Measurements from ENCODE around the gene ATPAF1.
"Not testable (repeated sequence)": the region's sequence is repeated elsewhere in the genome, so short reads cannot be mapped to it uniquely, and the experiment has no call there.

Gene ATPAF1

DNA sequence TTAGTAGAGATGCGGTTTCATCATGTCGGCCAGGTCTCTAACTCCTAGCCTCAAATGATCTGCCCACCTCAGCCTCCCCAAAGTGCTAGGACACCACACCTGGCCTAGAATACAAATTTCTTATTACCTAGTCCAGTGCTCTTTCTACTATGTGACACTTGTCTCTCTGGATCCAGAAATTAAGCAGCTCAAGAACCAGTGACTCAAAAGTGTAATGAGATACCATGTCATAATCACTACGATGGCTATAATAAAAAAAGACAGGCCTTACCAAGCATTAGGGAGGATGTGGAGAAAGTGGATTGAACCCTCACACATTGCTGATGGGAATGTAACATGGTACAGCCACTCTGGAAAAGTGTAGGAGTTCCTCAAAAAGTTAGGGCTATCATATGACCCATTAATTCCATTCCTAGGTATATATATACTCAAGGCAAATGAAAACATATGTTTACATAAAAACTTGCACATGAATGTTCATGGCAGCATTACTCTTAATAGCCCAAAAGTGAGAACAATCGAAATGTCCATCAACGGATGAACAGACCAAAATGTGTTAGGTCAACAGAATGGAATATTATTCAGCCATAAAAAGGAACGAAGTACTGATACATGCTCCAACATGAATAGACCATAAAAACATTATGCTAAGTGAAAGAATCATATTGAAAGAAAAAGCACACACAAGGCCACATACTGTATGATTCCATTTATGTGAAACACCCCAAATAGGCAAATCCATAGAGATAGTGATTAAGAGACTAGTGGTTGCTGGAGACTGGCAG lies 11.8 kb upstream of the ATPAF1 start:
- no peak for DNase-seq

DNA sequence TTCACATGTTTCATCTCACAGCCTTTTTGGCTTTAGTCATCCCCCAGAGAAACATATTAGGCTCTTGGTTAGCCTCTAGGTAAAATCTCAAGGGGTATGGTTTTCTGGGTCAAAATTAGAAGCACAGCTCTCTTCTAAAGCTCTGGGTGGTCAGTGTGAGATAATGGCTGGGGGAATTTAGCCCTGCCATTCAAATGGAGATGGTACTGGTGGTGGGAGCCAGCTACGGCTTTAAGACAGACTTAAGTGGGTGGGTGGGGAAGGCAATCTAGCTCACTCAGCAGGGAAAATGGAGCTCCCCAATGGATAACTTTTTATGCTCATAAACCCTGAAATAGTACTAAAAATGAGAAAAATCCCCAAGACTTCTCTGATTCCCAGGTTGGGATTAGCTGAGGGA lies 9.2 kb upstream of the ATPAF1 start:
- DNase-seq = no peak

DNA sequence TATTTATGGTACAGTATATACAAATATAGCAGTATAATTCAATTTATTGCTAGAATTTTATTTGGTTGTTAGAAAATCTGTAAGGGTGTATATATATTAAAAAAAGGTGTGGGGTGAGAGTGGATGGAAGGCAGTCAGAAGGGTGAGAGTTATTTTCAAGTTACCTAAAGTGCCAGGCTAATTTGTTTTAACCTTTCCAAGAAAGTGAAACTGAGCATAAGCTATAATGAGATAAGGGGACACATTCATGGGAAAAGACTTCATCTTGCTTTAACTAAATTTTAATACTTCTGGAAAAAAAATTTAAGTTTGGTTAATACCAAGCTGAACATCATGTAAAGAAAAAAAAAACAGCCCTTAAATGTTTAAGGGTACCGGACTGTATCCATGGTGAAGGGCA lies 8.4 kb upstream of the ATPAF1 start:
- DNase-seq = no peak

DNA sequence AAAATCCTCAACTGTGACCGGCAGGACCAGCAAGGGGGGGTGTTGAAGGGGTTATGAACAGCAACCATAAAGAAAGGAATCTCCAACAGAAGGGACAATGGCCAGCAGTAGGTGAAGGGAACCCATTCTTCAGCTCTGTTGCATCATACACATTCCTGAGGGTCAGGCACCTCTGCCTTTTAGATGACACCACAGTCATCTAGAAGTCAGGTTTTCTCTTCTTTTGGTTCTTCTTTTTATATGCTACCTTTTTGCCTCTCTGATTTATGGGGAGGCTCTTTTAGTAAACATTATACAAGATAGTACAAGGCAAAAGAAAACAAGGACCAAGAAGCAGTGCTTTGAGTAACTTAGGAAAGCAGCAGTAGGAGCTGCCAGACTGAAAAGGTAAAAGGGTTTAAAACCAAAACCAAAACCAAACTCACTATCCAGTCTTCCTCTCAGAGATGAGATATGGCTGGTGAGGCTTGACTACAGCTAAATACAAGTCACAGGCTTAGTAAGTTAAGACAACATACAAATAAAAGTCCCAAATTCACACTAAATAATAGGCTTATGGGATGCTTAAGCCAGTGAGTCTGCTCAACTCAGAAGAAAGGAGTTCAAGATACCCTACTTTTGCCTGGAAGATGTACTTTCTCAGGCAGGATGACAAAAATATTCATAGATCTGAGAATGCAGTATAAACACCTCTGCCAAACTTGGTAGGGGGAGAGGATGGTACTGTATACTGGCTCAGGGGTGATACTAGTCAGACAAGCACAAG lies 7.6 kb upstream of the ATPAF1 start:
- DNase-seq = no peak

DNA sequence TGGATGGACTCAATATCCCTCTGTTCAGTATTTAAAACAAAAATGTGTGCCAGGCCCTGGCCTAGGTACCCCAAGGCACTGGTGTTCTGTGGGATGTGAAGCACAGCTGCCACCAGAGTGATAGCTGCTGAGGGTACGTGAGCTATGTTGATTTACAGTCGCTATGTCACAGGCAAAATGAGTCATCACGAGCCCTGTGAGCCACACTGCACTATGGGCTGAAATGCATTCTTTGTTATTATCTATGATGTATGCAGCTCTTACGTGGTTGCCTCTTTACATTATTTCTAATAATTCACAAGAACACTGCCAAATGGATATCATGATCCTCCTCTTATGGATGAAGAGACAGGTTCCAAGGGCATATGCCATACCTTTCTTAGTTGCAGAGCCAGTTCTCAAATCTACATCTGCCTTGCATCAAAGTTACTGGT lies 5.6 kb upstream of the ATPAF1 start:
- peak; percentile 62 for DNase-seq

DNA sequence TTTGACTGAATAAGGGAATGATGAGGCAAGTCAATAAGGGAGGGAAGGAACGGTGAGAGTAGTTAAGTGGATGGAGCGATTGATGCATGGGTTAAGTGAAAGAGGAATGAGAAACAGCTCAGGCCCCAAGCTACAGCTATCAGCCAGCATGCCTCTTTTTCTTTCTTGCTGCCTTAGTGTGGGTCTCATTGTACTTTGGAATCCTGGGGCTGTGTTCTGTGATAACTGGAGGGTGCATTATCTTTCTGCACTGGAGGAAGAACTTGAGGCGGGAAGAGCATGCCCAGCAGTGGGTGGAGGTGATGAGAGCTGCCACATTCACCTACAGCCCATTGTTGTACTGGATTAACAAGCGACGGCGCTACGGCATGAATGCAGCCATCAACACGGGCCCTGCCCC lies 4.5 kb upstream of the ATPAF1 start:
- DNase-seq = no peak

DNA sequence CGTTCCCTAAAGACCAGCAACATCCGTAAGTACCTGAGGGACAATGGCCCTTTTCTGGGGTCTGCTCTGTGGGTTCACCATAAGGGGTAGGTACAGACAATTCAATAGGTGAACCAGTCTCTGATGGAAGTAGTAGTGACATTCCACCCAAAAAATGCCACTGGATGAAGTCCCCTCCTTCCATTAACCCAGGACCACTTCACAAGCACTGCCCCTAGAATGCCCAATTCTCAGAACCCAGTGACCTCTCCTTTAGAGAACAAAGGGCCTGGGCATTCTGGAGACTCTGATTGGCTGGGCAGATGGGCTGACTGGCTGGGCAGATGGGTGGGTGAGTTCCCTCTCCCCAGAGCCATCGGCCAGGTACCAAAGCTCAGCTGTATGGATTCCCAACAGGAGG lies 3.4 kb upstream of the ATPAF1 start, which contains the start of gene TEX38:
Gene TEX38 (plus strand): TSS at position 301 of the 400 bp plus-strand sequence. CDS start 81 bp downstream, at position 382.
- no peak for DNase-seq

DNA sequence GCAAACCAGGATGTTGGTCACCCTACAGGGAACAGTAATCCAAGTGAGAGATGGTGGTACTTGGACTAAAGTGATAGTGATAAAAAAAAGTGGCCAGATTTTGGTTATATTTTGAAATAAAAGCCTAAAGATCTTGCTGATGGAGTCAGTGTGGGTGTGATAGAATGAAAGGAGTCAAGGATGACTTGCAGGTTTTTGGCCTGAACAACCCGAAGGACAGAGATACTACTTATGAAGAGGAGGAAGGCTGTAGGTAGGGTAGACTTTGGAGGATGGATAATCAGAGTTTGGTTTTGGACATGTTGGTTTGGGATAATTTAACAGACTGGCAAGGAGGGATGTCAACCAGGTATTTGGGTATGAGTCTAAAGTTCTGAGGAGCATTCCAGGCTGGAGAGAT lies 2.0 kb upstream of the ATPAF1 start:
- DNase-seq = no peak

DNA sequence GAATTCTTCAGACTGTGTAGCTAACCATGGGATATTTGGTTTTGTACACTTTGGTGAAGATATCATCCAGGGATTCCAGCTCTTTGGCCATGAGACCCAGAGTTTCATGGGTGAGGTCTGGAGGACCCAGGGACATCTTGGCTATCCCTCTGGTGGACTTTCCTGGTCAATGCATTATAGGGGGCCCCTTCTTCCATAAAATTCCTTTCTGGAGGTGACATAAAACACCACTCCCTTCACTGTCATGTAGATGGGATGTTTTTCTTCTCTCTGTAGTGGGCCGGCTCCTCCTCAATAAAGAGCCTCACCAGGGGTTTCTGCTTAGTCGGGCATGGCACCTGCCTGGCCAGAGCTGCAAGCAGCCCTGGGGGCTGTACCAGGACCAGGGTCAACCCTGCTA lies 2.2 kb downstream of the ATPAF1 start:
- DNase-seq = no peak

DNA sequence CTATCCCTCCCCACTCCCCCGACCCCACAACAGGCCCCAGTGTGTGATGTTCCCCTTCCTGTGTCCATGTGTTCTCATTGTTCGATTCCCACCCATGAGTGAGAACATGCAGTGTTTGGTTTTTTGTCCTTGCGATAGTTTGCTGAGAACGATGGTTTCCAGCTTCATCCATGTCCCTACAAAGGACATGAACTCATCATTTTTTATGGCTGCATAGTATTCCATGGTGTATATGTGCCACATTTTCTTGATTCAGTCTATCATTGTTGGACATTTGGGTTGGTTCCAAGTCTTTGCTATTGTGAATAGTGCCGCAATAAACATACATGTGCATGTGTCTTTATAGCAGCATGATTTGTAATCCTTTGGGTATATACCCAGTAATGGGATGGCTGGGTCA lies 5.2 kb downstream of the ATPAF1 start:
- not testable (repeated sequence) for DNase-seq

DNA sequence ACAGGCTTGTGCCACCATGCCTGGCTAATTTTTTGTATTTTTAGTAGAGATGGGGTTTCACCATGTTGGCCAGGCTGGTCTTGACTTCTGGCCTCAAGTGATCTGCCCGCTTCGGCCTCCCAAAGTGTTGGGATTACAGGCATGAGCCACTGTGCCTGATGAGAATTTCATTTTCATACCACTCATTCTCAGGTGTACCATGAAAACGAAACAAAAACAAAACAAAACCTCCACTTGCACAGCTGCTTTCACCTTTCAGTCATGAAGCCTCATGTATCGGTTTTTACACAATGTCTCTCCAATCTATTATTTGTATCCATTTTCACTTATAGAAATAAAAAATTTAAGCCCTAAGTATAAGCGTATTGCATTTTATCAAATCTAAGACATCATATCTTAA lies 8.0 kb downstream of the ATPAF1 start:
- DNase-seq = not testable (repeated sequence)

DNA sequence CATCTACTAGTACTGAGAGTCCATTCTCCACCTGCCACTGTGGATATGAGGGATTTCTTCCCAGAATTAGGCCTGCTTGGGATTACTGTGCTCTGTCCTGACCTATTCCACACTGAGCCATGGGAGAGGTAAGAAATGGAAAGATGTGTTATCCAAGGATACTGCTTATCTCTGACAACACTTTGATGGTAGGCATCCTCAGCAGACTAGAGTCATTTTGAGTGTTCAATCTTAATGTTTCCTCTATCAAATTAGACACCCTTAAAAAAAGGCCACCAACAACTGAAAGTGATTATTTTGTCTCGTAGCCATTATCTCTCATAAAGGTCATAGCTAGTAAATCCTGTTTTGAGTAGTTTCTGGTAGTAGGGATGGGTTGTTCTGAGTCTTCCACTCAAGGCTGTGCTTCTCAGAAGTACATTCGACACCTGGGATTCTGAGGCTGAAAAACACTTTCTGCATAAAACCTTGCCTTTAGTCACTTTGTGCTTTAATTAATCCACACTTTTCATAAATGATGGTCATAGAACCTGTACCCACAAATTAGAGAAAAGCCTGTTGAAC lies 8.8 kb downstream of the ATPAF1 start:
- no peak for DNase-seq

DNA sequence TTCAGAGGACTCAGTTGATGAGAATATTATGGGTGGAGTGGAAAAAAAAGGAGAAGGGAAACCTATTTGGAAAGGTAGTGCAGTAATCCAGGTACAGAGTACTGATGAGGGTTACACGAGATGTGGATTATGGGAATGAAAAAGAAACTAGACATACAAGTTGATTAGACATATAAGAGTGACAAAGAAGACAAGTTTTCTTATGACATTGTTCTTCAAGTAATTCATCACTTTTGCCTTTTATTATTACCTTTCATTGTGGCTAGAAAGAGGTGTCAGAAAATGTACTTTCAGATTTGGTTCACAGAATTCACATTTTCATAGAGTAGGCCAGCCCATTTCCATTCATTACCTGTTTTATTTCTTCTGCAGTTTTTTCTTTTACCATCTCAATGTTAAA lies 10.4 kb downstream of the ATPAF1 start:
- DNase-seq = no peak

DNA sequence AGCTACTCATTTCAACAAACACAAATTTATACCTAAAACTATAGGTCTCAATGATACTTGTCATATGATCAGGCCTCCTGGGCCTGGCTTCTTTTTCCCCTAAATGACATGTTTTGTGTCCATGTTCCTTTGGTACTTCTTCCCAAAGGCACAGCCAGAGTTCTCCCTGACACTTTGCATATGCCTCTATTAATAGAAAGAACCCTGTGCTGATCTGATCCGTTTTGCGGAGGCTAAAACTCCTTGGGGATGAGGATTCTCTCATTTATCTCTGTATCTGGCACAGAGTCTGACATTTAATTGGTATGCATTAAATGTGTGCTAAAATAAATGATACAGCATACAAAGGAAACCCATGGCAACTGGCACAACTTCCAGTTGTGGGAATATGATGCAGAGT lies 11.5 kb downstream of the ATPAF1 start:
- no peak for DNase-seq

DNA sequence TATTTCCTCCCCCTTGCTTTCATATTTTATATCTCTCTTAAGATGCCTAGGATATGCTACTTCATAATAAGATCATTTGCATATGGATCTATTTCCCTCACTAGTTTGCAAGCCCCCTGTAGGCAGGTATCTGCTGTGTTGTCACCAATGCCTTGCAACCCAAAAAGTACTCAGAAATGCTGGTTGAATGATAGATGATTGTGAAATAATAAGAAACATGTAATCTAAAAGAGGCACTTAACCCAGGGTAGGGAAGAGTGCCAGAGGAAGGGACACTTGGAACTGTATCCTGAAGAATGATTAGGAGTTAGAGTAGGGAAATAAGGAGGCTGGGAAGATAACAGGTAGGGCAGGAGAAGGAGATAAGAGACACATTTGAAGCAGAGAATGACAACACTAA lies 12.3 kb downstream of the ATPAF1 start:
- DNase-seq = no peak

DNA sequence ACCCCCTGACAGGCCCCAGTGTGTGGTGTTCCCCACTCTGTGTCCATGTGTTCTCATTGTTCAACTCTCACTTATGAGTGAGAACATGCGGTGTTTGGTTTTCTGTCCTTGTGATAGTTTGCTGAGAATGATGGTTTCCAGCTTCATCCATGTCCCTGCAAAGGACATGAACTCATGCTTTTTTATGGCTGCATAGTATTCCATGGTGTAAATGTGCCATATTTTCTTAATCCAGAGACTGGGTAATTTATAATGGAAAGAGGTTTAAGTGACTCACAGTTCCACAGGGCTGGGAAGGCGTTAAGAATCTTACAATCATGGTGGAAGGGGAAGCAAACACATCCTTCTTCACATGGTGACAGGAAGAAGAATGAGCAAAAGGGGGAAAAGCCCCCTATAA lies 13.5 kb downstream of the ATPAF1 start:
- not testable (repeated sequence) for DNase-seq

DNA sequence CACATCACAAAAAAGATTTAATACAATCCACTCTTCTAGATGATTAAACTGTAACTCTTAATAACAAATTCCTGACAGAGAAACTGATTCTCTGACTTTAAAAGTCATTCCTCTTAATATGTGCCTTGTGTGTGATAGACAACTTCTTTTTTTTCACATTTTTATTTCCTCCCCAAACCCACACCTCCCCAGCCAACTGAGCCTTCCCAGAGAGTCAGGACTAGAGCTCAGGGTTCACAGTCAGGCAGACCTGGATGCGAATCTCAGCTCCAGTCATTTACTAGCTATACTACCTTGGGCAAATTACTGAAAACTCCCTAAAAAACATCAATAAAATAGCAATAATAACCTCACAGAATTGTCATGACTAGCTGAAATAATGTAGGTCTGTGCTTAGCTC lies 14.2 kb downstream of the ATPAF1 start:
- DNase-seq = no peak

DNA sequence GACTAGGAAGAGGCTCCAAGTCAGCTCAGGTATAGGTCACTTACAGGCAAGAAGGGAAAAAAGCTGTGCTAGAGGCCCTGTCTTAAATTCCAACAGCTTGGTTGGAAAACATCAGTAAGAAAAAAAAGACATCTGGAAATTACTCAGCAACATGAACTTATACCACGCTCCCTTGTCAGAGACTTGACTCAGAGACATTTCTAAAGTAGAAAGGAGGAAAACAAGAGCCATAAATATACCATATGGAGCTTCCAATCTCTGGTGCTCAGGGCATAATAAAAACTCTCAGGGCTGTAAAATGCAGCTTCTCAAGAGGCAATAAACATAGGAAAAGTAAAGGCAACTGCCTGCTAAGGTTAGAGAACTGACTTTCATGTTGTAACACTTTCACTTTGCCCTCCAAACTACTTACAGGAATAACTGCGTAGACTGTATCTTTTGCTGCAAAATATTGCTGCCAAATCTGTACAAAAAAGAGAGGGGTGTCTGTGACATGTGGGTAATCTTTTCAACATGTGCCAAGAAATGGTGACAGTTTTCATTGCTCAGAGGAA lies 14.7 kb downstream of the ATPAF1 start:
- DNase-seq = no peak

DNA sequence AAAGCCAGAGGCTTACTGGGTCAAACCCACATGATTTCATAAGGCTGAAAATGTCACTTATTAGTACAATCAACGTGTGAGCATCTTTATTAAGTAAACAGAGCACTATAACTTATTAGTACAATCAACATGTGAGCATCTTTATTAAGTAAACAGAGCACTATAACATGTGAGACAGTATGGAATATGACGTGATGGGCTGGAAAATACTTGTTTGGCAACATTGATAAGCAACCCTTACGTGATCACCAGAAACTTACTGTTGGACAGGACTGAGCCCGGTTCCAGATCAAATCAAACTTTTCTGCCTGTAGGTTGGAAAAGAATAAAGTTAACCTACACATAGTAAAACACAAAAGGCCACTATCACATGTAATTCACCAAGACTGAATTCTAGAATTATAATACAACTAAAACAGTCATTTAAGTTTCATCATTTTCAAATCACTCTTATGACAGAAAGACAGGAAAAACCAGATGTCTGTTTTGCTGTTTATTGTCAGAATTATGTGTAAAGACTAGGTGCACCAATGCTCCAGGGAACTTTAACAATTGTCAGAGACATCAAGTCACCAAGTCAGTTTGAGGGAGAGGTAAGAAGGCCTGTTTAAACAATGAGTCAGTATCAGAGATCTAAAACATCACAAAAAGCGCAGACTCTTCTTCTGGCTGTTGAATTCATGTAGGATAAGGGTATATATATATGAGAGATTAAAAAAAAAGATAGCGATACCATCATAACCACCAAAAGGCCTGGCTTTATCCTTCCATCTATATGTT lies 15.7 kb downstream of the ATPAF1 start:
- no peak for DNase-seq

DNA sequence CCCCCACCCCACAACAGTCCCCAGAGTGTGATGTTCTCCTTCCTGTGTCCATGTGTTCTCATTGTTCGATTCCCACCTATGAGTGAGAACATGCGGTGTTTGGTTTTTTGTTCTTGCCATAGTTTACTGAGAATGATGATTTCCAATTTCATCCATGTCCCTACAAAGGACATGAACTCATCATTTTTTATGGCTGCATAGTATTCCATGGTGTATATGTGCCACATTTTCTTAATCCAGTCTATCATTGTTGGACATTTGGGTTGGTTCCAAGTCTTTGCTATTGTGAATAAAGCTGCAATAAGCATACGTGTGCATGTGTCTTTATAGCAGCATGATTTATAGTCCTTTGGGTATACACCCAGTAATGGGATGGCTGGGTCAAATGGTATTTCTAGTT lies 17.0 kb downstream of the ATPAF1 start:
- DNase-seq = not testable (repeated sequence)

DNA sequence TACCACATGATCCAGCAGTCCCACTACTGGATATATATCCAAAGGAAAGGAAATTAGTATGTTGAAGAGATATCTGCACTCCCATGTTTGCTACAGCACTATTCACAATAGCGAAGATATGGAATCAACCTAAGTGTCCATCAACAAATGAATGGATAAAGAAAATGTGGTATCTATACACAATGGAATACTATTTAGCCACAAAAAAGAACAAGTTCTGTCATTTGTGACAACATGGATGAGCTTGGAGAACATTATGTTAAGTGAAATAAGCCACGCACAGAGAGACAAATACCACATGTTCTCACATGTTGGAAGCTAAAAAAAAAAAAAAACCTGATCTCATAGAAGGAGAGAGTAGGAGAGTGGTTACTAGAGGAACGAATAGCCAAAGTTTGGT lies 17.7 kb downstream of the ATPAF1 start:
- DNase-seq = no peak

DNA sequence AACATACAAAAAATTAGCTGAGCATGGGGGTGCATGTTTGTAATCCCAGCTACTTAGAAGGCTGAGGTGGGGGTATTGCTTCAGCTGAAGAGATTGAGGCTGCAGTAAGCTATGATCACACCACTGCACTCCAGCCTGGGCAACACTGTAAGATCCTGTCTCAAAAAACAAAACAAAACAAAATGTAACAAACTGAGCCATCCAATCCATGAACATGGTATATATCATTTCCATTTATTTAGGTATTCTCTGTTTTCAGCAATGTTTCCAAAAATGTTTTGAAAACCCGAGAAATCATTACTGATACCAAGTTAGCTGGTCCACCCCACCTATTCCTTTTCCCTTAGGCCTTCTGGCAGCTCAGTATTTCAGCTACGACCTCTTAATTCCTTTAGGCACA lies 18.4 kb downstream of the ATPAF1 start:
- no peak for DNase-seq

DNA sequence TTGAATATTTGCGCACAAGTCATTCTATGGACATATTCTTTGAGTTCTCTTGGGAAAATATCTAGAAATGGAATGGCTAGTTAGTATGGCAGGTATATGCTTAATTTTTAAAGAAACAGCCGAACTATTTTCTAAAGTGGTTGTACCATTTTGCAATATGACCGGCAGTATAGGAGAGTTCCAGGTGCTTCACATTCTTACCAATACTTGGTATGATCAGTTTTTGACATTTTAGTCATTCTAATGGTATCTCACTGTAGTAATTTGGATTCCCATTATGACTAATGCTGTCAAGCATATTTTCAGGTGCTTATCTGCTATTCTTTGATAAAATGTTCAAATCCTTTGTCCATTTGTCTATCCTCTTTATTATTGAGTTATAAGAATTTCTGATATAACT lies 20.6 kb downstream of the ATPAF1 start:
- no peak for DNase-seq
